LoVo (cell line): ENCODE results near the gene KCNN2.

ENCODE experiments used
- DNase-seq: peaks from one replicate; pipeline ENCODE4 v3.0.0-alpha.2; 2016; ENCODE audit warnings: low spot score

KCNN2 gene

DNA sequence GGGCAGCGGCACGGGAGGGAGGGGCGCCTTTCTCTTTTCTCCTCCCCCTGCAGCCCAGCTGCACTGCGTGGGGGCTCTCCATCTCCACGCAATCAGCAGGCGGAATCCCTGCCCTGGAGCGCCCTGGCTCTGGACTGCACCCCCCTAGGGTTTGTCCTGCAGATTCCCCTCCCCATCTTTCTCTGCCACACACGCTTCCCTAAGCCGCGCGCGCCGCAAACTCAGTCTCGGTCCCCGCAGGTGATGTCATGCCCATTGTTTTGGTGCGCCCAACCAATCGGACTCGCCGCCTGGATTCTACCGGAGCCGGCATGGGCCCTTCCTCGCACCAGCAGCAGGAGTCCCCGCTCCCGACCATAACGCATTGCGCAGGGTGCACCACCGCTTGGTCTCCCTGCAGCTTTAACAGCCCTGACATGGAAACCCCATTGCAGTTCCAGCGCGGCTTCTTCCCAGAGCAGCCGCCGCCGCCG lies at the start of gene KCNN2:
KCNN2 (plus strand) TSS at position 347 of the 473 bp plus-strand sequence; CDS start at position 417, 70 bp downstream.
- DNase-seq = peak; percentile 76

DNA sequence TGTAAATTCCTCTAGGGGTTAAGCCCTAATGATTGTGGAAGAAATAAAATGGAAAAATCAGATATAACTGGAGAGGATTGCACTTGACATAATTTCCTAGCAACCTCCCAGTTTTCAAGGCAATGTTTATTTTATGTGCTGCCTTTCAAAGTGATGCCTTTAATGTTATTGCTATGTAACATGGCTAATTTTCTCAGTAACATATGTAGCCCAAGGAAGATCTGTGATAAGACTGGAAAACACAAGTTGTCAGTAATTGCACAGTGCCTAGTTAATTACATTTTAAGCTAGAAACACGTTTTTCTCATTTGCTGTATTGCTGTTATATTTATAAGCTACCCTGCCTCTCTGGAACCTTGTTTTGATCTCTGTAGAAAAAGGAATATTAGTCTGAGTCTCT lies 49.2 kb upstream of the KCNN2 start:
- DNase-seq = no peak

- DNase-seq = no peak
Measured at GRCh38 chr5:114314061-114314460, 47.8 kb upstream of the KCNN2 start.

- DNase-seq = no peak
Measured at GRCh38 chr5:114316167-114316566, 45.7 kb upstream of the KCNN2 start.

DNA sequence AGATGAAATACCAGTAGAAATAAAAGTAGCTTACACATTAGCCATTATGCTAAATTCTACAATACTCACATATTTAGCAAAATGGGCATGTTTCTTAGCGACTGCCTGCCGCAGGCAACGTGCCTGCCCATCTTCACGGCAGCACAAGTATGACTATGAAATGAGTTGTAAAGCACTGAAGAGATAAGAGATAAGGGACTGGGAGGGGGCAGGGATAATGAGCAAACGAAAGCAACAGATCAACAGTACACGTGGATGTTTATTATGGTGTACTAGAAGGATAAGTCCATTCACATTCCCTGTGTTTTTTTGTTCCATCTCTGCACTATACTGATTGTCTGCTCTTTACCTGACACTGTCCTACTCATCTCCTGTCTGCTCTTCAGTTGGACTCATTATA lies 44.1 kb upstream of the KCNN2 start:
- DNase-seq = peak; percentile 22

DNA sequence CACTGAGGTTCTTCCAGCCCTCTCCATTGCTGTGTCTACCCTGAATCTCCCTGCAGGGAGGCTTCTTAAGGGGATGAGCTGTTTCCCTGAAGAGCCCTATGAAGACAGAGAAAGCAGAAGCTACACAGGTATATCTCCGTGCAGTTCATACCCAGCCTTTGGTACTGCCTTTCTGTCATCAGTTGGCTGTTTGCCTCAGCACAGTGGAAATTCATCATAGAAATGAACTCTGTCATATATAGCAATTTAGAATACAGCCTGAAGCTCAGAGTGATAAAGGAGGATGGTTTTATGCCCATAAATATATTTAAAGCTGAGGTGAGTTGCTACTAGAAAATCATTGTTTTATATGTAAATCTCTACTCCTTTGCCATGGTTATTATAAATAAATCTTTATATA lies 42.6 kb upstream of the KCNN2 start:
- DNase-seq = no peak

DNA sequence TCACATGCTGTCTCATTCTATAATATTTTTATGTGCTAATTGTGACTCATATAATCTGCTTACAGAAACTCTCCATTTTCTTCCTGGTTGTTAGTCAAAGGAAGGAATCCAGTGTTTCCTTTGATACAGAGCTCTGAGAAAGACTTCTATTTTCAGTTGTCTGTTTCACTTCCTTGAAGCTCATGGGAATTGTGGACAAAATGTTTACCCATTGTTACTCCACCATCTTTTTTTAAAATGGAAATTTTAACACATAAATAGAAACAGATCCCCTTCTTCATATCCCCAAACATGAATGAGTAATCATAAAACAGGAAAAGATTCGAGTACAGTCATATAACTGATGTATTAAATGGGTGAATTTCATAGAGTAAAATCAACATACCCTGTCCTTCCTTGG lies 42.0 kb upstream of the KCNN2 start:
- DNase-seq = peak; percentile 8

DNA sequence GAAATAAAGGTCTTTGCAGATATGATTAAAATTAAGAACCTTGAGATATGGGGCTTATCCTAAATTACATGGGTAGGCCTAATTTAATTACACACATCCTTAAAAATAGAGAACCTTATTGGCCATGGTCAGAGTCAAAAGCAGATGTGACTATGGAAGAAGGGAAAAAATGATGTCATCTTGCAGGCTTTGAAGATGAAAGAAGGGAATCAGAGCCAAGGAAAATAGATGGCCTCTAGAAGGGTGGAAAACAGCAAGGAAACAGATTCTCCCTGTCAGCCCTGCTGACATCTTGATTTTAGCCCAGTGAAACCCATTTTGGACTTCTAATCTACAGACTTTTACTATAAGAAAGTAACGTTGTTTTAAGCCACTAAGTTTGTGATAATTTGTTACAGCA lies 37.6 kb upstream of the KCNN2 start:
- DNase-seq = no peak

DNA sequence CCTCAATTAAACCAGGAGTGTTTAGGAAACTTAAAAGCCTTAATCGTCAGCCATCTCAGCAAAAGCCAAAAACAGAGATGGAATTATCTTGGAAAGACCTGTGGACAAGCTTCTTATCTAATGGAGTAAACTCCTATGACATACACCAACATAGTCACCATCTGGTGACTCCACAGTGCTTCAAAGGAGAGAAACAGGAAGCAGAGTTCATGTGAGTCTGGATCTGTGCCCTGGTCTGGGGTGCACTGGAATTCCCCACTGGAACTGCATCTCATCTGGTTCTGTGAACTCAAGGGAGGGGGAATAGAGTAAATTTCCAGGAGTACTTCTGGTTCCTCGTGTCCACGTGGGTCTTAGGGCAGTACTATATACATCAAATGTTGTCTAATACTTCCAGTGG lies 36.3 kb upstream of the KCNN2 start:
- DNase-seq = no peak

- no peak for DNase-seq
Measured at GRCh38 chr5:114327474-114327873, 34.4 kb upstream of the KCNN2 start.

- DNase-seq = no peak
Measured at GRCh38 chr5:114327987-114328386, 33.9 kb upstream of the KCNN2 start.

DNA sequence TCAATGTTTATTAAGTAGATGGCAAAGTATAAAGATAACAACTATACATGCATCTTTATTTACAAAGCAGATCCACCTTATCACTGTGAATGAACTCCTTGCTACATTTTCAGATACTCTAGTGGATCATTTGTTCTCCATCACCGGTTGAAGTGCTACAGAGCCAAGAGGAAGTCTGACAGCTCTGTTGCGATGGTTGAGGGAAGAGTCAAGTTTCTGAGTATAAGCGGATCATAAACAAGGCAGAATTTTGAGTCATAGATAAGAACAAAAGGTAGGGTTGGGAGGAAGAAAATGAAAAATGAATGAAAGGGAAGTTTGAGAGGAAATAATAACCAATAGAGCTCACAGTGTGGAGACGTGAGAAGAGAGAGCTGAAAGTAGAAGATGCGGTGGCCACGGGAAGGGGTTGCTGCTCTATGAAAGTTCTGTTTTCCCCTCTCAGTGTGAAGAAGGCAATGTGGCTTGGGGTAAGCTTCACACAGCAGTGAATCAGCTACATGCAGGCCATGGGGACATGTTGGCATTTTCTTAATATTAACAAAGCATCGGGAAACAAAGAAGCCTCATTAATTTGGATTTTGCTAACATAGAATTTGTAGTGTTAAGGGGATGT lies 30.8 kb upstream of the KCNN2 start:
- no peak for DNase-seq

DNA sequence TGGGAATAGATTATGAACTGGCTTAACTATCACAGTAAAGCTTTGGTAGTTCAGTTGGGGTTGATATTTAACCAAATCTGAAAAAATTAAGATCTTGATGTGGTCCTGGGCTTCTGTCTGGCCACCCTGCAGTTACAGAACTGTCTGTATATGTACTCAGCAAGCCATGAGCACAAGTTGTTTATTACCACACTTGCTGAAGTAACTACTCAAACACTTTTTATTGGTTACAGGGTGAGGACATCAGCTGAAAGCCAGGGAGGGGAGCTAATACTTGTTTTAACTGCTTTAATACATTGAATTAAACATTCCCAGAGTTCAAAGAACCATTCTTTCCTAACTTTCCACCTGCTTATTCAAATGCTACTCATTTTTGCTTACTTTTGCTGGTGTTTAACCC lies 29.4 kb upstream of the KCNN2 start:
- DNase-seq = peak; percentile 1

DNA sequence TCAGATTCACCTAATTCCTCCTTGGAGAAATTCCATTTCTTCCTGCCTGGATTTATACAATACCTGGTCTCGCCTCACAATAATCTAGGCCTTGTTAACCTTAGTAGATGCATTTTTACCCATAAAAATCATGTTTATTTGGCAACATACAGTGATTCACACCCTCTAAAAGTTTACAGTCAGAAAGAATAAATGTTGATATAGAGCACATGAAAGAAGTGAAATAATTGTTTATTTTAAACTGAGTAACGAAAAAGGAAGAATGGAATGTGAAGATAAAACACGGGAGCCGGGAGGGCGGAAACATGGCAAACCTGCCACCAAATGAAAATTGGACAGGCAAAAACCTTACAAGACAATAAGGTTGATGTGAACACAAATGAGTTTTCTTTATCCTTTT lies 28.9 kb upstream of the KCNN2 start:
- DNase-seq = peak; percentile 2

- DNase-seq = no peak
Measured at GRCh38 chr5:114335391-114335790, 26.5 kb upstream of the KCNN2 start.

GRCh38 chr5:114339108-114339507 lies 22.8 kb upstream of the KCNN2 start:
- DNase-seq = no peak

DNA sequence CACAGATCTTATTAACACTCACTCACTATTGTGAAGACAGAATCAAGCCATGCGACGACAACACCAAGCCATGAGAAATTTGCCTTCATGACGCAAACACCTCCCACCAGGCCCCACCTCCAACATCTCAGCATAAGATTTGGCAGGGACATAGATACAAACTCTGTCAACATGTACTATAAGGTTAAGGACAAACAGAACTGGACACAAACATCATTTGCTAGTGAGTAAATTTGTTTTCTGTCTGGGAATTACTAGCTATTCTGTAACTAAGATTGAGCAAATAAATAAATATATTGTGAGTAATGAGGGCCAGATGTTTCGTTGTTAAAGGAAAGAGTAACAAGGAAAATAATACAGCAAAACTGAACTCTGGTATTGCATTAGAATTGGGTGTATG lies 15.7 kb upstream of the KCNN2 start:
- no peak for DNase-seq

- DNase-seq = no peak
Measured at GRCh38 chr5:114355086-114355830, 6.6 kb upstream of the KCNN2 start.

GRCh38 chr5:114358329-114358728 lies 3.5 kb upstream of the KCNN2 start:
- no peak for DNase-seq

- no peak for DNase-seq
Measured at GRCh38 chr5:114360357-114360756, 1.5 kb upstream of the KCNN2 start.

GRCh38 chr5:114360816-114361723 lies 800 bp upstream of the KCNN2 start:
- DNase-seq = peak; percentile 32

DNA sequence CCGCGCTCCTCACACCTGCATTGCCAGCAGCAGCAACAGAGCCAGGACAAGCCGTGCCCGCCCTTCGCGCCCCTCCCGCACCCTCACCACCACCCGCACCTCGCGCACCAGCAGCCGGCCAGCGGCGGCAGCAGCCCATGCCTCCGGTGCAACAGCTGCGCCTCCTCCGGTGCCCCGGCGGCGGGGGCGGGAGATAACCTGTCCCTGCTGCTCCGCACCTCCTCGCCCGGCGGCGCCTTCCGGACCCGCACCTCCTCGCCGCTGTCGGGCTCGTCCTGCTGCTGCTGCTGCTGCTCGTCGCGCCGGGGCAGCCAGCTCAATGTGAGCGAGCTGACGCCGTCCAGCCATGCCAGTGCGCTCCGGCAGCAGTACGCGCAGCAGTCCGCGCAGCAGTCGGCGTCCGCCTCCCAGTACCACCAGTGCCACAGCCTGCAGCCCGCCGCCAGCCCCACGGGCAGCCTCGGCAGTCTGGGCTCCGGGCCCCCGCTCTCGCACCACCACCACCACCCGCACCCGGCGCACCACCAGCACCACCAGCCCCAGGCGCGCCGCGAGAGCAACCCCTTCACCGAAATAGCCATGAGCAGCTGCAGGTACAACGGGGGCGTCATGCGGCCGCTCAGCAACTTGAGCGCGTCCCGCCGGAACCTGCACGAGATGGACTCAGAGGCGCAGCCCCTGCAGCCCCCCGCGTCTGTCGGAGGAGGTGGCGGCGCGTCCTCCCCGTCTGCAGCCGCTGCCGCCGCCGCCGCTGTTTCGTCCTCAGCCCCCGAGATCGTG lies 517 bp downstream of the KCNN2 start:
- DNase-seq = no peak
